Measurements from ENCODE around the gene F5. TPM values are rescaled to one million over a fixed set of nuclear protein-coding genes. Genes with fewer than 3 reads are reported as not detected.

Gene F5
- total and polyA plus RNA-seq, 10 of the 15 experiments (the other 5 are each of a cell fraction or from before 2014, with no cell fraction given): under 0.01 to 3.8 (median 0.40) TPM

DNA sequence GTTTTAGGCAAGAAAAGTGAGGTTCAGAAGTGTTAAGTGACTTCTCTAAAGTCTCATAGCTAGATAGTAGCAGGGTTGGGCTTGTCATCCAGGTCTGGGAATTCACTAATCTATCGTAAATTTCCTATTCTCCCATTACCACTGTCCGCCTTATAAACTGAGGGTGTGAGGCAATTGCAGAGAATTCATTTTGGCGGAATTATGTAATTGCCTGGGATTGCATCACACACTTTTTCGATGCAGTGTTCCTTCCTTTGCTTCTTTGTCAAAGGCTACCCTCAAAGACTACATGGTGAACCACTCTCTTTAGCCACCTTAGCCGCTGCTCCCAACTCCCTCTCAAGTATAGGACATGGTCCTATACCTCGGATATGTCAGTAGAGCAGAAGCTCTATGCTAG lies 24.6 kb upstream of the F5 start:
- no peaks in the 10 kb centered on the region for H3K4me1 ChIP-seq (ENCODE audit: control insufficient read depth, insufficient read depth, low read length)
- no peak overlapping the region for H3K27ac ChIP-seq (ENCODE audit: control insufficient read depth, insufficient read depth)
- FAIRE-seq (no peak), DNase-seq (ENCODE audit: low read depth, low spot score) (no peak), ATAC-seq (no peak)
- WGBS (ENCODE audit: insufficient coverage, insufficient replicate concordance, low lambda C conversion rate, missing lambda C conversion rate): 57% methylated on average over 6 of the region's 6 CpGs
- no peak overlapping the region for H3K4me2 ChIP-seq (ENCODE audit: control insufficient read depth, insufficient read depth)
- no TSS peak for BruUV-seq (replicated peaks)
- POLR2A ChIA-PET: no interaction called here
- SMC1A ChIA-PET (ENCODE audit: uncharacterized antibody, unreplicated experiment): interaction anchor here (0.9 to 4.3 kb wide), 3 partner anchors 9 to 101 kb away, joined by 3 to 20 read pairs (median 3); no protein-coding TSS in a partner anchor
- CTCF ChIA-PET: interaction anchor here (2.3 to 3.3 kb wide), 2 partner anchors 9 to 101 kb away, joined by 22 read pairs; no protein-coding TSS in a partner anchor
- no peak overlapping the region for H3K9ac ChIP-seq (ENCODE audit: control insufficient read depth, insufficient read depth, low read length)
- H3K79me2 ChIP-seq (ENCODE audit: control insufficient read depth, insufficient read depth, low read length): no peaks in the 10 kb centered on the region
- RAD21 ChIA-PET (ENCODE audit: unreplicated experiment): no interaction called here
- no peaks in the 10 kb centered on the region for H3K27me3 ChIP-seq (replicated peaks in 1 of 2; ENCODE audit: control insufficient read depth in 2 of 2, insufficient read depth in 2 of 2, low read length in 1 of 2)
- H3K4me3 ChIP-seq: no peak overlapping the region
- no peaks in the 10 kb centered on the region for H4K20me1 ChIP-seq (ENCODE audit: control insufficient read depth, insufficient read depth)
- H3K9me3 ChIP-seq (replicated peaks; ENCODE audit: control insufficient read depth, insufficient read depth, low read length): no peaks in the 10 kb centered on the region
- TF ChIP-seq, protein P1, sequence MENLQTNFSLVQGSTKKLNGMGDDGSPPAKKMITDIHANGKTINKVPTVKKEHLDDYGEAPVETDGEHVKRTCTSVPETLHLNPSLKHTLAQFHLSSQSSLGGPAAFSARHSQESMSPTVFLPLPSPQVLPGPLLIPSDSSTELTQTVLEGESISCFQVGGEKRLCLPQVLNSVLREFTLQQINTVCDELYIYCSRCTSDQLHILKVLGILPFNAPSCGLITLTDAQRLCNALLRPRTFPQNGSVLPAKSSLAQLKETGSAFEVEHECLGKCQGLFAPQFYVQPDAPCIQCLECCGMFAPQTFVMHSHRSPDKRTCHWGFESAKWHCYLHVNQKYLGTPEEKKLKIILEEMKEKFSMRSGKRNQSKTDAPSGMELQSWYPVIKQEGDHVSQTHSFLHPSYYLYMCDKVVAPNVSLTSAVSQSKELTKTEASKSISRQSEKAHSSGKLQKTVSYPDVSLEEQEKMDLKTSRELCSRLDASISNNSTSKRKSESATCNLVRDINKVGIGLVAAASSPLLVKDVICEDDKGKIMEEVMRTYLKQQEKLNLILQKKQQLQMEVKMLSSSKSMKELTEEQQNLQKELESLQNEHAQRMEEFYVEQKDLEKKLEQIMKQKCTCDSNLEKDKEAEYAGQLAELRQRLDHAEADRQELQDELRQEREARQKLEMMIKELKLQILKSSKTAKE (IDR thresholded peaks at IDR 0.05; ENCODE audit: low read depth, poor library complexity, severe bottlenecking): no peak
- no peak for TF ChIP-seq RBBP5 (conservative IDR thresholded peaks at IDR 0.05)
- no peak for TF ChIP-seq NFXL1 (IDR thresholded peaks at IDR 0.05; ENCODE audit: borderline replicate concordance)
- TF ChIP-seq, protein P2, sequence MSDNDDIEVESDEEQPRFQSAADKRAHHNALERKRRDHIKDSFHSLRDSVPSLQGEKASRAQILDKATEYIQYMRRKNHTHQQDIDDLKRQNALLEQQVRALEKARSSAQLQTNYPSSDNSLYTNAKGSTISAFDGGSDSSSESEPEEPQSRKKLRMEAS (IDR thresholded peaks at IDR 0.05; ENCODE audit: low read depth, low read length): no peak
- TF ChIP-seq ZSCAN29 (IDR thresholded peaks at IDR 0.05): no peak
- TF ChIP-seq JUNB (IDR thresholded peaks at IDR 0.05): no peak
- no peak for TF ChIP-seq BACH1 (IDR thresholded peaks at IDR 0.05; ENCODE audit: borderline replicate concordance)
- in situ Hi-C loops (cut with MboI) (no loop called here), intact Hi-C loops (cut with micrococcal nuclease; ENCODE audit: unreplicated experiment) (no loop called here)
- no peak overlapping the region for H2AFZ ChIP-seq (ENCODE audit: control insufficient read depth, low read depth, low read length)
- no peaks in the 10 kb centered on the region for H3K36me3 ChIP-seq (ENCODE audit: control insufficient read depth in 2 of 2, insufficient read depth in 2 of 2, low read length in 1 of 2)

Measured in GM12878 (cell line).